Measurements from ENCODE around the gene CLIP2.

DNA sequence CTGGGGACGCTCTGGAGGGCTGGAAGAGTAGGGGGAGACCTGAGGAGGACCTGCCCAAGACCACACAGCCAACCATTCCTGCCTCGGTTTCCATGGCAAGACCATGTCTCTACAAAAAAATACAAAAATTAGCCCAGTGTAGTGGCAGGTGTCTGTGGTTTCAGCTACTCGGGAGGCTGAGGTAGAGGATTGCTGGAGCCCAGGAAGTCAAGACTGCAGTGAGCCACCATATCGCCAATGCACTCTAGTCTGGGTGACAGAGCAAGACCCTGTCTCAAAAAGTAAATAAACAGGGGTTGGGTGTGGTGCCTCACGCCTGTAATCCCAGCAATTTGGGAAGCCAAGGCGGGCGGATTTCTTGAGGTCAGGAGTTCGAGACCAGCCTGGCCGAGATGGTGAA, 48.7 kb downstream of the CLIP2 start:
- TF ChIP-seq TARDBP (IDR thresholded peaks at IDR 0.05) (no peak), FOXA1 (IDR thresholded peaks at IDR 0.05) (no peak), SP1 (IDR thresholded peaks at IDR 0.05) (no peak), FOXM1 (IDR thresholded peaks at IDR 0.05; ENCODE audit: borderline replicate concordance) (no peak), HDGF (IDR thresholded peaks at IDR 0.05; ENCODE audit: borderline replicate concordance) (no peak), ELF4 (IDR thresholded peaks at IDR 0.05) (no peak), L3MBTL2 (conservative IDR thresholded peaks at IDR 0.05) (no peak), CTBP1 (IDR thresholded peaks at IDR 0.05; ENCODE audit: borderline replicate concordance) (no peak), NFRKB (IDR thresholded peaks at IDR 0.05) (no peak), ARNT (IDR thresholded peaks at IDR 0.05) (no peak)

Measured in HEK293T (cell line).